AG04450 (cell line): ENCODE results near the gene STRA6. TPM values are rescaled to one million over a fixed set of nuclear protein-coding genes. Genes with fewer than 3 reads are reported as not detected.

ENCODE experiments used
- CTCF ChIA-PET: fragments of 300-600, 350-600 bp; formaldehyde crosslinking; extraction: SDS; loops from one replicate; lab custom pipeline; 2022; ENCODE audit warnings: antibody characterized with exemption, inconsistent platforms; lab: Charles Lee
- POLR2A ChIA-PET: fragments of 350-600 bp; formaldehyde crosslinking; extraction: SDS; loops from one replicate; lab custom pipeline; 2021; ENCODE audit warnings: antibody characterized with exemption, inconsistent platforms; lab: Yijun Ruan, JAX
- DNase-seq: peaks from one replicate; pipeline ENCODE4 v3.0.0-alpha.2; 2011; ENCODE audit warnings: low read depth, low spot score
- H3K27ac ChIP-seq: one replicate; pipeline ENCODE4 v1.5.1; 2012; ENCODE audit warnings: low read depth, low read length, control low read depth
- H3K27me3 ChIP-seq: one replicate; pipeline ENCODE4 v1.6.0; 2012; ENCODE audit warnings: low read length; ENCODE audit not compliant: control insufficient read depth, insufficient read depth
- H3K4me3 ChIP-seq: 2 replicates; pipeline ENCODE4 v1.5.1; 2011; ENCODE audit warnings: mild to moderate bottlenecking, low read depth, low read length, control low read depth
- H3K9me3 ChIP-seq: 2 replicates; pipeline ENCODE4 v1.5.1; 2012; ENCODE audit warnings: low read length; ENCODE audit not compliant: control insufficient read depth, insufficient read depth
- CTCF ChIP-seq: IDR thresholded peaks from 2 replicates; pipeline ENCODE4 v1.5.1; 2011; ENCODE audit warnings: low read depth, low read length, control low read depth, inconsistent platforms
- polyA plus RNA-seq: library from polyadenylated mRNA; depleted of rRNA; stranded (reverse); fragments of >200 nt; gene quantifications from 2 replicates; pipeline ENCODE4 v1.2.3, GENCODE V29; 2011

Gene STRA6
- polyA plus RNA-seq, 1 experiment, result 0.12 TPM

GRCh38 chr15:74146277-74146800, 56.2 kb downstream of the STRA6 start:
- no peak overlapping the region for H3K4me3 ChIP-seq
- no peak for TF ChIP-seq CTCF
- H3K27me3 ChIP-seq, result peaks cover 34% of the 10 kb centered on the region
- H3K27ac ChIP-seq, result no peak overlapping the region
- H3K9me3 ChIP-seq, result no peaks in the 10 kb centered on the region
- no peak for DNase-seq
- CTCF ChIA-PET, result interaction anchor here (0.7 to 0.8 kb wide), 2 partner anchors 12 to 119 kb away, joined by 3 to 4 read pairs; no protein-coding TSS in a partner anchor
- POLR2A ChIA-PET, result no interaction called here

DNA sequence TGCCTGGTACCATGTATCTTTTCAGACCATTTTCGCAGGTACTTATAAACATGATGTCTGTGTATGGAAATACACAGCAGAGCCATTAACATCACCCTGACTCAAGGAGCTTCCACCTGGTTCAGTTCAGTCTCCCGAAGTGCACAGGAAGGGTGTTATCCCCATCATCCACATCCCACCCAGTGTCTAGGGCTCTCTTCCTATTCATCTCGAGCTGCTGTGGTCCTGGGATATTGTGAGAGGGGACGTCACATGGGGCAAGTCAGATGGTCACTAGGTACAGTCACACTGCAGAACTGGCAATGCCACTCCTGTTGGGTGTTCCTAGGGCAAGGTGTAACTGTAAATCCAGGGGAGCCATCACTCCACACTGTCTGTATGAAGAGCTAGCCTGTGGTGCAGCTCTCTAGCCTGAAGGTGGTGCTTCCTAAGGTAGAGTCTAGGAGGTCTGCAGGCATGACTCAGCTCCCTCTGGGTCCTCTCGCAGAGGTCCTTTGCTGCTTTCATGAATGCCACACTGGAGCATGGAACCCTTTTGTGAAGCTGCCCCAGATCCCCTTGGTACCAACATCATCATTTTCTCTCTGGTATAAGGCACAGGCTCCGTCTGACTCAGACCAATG, 58.3 kb downstream of the STRA6 start:
- H3K4me3 ChIP-seq, result no peak overlapping the region
- DNase-seq, result no peak
- H3K27me3 ChIP-seq, result peaks cover 49% of the 10 kb centered on the region
- ChIA-PET CTCF (interaction anchor here (0.7 kb wide), 1 partner anchor 28 kb away, joined by 3 read pairs; no protein-coding TSS in a partner anchor), POLR2A (no interaction called here)
- no peak for TF ChIP-seq CTCF
- no peaks in the 10 kb centered on the region for H3K9me3 ChIP-seq
- H3K27ac ChIP-seq, result no peak overlapping the region

GRCh38 chr15:74141591-74141990, 61.0 kb downstream of the STRA6 start:
- H3K27me3 ChIP-seq, result peaks cover 56% of the 10 kb centered on the region
- no peak for DNase-seq
- ChIA-PET POLR2A (no interaction called here), CTCF (interaction anchor here (2.0 kb wide), 1 partner anchor 180 kb away, joined by 4 read pairs; no protein-coding TSS in a partner anchor)
- TF ChIP-seq CTCF, result no peak
- no peak overlapping the region for H3K27ac ChIP-seq
- no peaks in the 10 kb centered on the region for H3K9me3 ChIP-seq
- H3K4me3 ChIP-seq, result no peak overlapping the region

DNA sequence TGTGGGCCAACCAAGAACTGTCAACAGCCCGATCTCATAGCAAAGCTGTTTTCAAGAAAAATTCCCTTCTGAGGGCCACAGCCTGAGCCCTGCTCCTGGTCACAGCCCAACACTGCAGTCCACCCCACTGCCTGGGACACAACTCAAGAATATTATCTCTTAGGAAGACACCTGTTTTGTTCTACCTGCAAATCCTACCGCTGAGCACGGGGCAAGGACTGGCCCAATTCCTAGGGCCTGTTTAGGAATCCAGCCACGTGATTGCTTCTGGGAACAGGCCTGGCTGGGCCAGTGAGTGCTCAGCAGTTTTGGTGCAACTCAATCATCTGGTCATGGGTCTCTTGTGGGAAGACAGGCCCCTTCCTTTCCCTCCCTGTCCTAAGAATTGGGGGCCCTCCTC, 63.9 kb downstream of the STRA6 start:
- no peak for DNase-seq
- CTCF ChIA-PET, result interaction anchor here (1.1 to 1.6 kb wide), 2 partner anchors 13 to 183 kb away, joined by 3 to 5 read pairs; no protein-coding TSS in a partner anchor
- H3K9me3 ChIP-seq, result peaks cover 17% of the 10 kb centered on the region
- no peak for TF ChIP-seq CTCF
- peaks cover 74% of the 10 kb centered on the region for H3K27me3 ChIP-seq
- H3K27ac ChIP-seq, result no peak overlapping the region
- no peak overlapping the region for H3K4me3 ChIP-seq
- POLR2A ChIA-PET, result no interaction called here

GRCh38 chr15:74137537-74137894, 65.1 kb downstream of the STRA6 start:
- Histone ChIP-seq H3K4me3 (no peak overlapping the region), H3K27ac (no peak overlapping the region), H3K9me3 (peaks cover 28% of the 10 kb centered on the region), H3K27me3 (peaks cover 83% of the 10 kb centered on the region)
- DNase-seq, result no peak
- no peak for TF ChIP-seq CTCF
- POLR2A ChIA-PET, result no interaction called here
- CTCF ChIA-PET, result interaction anchor here (0.6 to 0.7 kb wide), 2 partner anchors 159 to 164 kb away, joined by 3 to 4 read pairs; no protein-coding TSS in a partner anchor
